HS-27A (cell line): ENCODE results near the gene SULT1C4.

Experiments used
- DNase-seq: peaks from one replicate; pipeline ENCODE4 v3.0.0-alpha.2; 2012; ENCODE audit warnings: low read depth, missing footprints

SULT1C4 gene

GRCh38 chr2:108370080-108370479, 7.7 kb upstream of the SULT1C4 start:
- no peak for DNase-seq

- DNase-seq: no peak
Observed at GRCh38 chr2:108376774-108377173, 980 bp upstream of the SULT1C4 start.

GRCh38 chr2:108377401-108377800, 353 bp upstream of the SULT1C4 start:
- no peak for DNase-seq

DNA sequence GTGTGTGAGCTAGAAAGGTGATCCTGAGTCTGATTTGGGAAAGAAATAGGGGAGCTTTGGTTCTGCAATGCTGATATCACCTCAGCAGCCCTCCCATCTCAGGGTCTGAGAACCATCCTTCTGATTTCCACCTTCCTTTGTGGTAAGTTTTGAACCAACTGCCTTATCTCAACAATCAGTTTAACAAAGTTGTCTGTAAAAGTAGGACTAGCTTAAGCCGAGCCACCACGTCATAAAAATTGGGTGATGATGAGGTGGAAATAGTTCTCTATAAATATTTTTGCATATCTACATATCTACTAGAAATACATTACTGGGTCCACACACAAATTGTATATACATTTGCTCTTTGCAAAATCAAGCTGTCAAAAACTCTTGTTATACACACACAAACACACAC, 1.1 kb downstream of the SULT1C4 start:
- no peak for DNase-seq

DNA sequence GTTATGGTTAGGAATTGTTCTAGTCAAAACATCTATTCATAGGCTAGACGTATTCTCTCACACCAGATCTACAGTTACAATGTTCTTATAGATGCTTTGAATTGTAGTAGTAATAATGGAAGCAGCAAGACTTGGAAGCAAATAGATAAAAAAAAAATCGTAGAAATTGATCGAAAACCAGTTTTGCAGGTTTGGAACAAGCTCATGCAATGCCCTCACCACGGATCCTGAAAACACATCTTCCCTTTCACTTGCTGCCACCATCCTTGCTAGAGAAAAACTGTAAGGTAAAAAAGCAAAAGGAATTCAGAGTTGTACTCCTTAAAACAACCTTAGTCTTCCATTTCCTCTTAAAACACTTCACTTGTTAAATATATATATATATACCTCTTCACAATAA, 4.4 kb downstream of the SULT1C4 start:
- no peak for DNase-seq

DNA sequence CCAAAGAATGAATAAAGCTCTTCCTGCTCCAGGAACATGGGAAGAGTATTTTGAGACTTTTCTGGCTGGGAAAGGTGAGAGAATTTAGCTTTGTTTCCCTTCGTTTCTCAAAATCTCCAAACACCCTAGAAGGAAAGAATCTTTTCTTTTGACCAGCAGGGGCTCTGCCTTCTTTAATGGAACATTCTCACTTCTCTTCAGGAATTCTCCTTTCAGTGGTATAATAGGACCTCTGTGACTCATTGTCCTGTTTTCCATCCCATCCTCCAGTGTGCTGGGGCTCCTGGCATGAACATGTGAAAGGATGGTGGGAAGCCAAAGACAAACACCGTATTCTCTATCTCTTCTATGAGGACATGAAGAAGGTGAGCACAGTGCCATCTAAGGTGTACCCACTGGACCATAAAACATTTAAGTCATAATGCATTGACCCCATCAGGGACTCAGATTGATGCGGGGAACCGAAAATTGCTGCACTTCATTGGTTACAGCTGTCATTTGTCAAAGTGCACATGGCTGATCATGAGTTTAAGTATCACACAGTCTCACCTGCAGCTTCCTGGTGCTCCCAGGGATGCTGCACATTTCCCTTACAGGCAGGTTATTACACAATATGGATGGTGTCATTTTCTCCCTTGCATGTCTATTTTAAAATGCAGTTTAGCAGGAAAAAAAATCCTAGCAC, 5.5 kb downstream of the SULT1C4 start:
- no peak for DNase-seq

GRCh38 chr2:108384662-108385393, 7.1 kb downstream of the SULT1C4 start:
- DNase-seq: no peak

DNA sequence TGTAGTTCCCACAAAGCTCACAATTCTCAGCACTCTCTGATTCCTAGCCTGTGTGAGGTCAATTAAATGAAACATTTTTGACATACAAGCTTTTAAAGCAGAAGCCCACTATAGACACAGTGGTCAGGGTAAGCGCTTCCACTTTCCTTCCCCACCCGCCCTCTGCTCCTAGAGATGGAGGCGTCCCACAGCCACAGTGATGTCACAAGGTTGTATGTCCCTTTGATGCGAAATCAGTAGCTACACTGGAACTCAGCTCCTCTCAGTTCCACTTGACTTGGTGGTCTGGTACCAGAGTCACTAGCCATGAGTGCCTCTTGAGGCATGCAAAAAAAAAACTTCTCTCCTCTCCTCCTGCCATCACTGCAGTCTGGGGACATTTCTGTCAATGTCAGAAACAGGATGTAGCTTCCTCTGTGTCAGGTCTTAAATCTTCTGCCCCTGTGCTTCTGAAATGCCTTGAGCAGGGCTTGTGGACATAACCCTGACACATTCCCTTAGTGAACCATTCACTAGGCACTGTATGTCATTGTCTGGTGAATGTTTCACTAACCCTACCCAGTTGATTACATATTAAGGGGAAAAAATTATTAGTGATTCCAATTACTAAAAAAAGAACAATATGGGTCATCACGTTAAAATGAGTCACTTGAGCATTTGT, 7.8 kb downstream of the SULT1C4 start:
- no peak for DNase-seq

DNA sequence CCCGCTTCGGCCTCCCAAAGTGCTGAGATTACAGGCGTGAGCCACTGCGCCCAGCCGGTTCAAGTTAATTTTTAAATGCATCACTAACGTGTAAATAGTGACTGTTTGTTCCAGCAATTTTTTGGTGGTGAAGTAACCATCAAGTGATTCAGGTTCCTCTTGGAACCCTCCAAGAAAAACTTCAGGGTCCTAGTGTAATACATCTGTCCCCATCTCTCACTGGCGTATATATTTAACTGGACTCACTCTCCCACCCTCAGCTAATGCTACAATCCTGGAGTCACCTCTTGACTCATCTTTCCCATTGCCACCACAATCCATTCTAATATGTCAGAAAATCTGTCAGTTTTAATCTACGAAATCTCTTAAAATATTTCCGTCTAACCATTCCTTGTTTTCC, 10.3 kb downstream of the SULT1C4 start:
- DNase-seq: no peak

DNA sequence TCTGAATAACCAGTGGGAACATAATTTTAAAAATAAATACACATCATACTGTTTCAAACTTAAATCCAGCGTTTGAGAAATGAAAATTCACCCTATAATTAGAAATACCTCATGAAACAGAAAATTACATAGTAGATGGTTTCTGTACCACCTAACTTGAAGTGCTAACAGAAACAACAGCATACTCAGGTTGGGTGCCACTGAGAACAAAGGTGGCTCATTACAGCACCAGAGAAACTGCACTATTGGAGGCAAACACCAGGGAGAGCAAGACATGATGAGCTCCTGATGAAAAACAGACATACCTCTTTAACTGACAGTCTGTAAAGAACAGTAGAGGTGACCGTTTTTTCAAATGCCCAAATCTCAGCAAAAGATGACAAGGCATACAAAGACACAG, 12.6 kb downstream of the SULT1C4 start:
- DNase-seq: no peak

GRCh38 chr2:108392029-108392428, 14.3 kb downstream of the SULT1C4 start:
- DNase-seq: no peak

DNA sequence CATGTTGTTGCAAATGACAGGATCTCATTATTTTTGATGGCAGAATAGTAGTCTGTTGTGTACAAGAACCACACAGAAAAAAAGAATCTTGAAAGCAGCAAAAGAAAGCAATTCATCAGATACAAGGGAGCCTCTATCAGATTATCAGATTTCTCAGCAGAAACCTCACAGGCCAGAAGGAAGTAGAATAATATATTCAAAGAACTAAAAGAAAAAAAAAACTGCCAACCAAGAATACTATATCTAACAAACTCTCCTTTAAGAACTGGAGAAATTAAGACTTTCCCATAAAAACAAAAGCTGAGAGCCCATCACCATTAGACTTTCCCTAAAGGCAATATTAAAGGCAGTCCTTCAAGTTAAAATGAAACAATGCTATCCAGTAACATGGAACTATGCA, 15.4 kb downstream of the SULT1C4 start:
- DNase-seq: no peak

- DNase-seq: no peak
Observed at GRCh38 chr2:108395155-108395554, 17.4 kb downstream of the SULT1C4 start.

- DNase-seq: no peak
Observed at GRCh38 chr2:108396845-108397244, 19.1 kb downstream of the SULT1C4 start.

DNA sequence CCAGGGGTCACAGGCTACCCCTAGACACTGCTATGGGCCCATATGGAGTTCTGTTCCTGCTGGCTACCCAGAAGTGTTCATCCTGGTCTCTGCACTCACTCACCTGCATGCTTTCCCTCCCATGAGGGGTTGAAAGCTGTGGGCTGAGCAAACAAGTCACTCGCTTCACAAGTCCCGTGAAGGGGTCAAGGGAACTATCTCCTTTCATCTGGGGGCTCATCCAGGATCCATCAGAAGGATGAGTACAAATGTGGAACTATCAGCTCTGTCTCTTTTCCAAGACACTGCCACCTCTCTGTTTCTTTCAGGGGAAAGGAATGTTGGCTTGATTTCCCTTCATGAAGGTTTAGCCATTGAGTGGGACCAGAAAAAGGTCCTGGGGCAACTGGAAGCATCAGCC, 21.7 kb downstream of the SULT1C4 start:
- no peak for DNase-seq

- DNase-seq: no peak
Observed at GRCh38 chr2:108401800-108402199, 24.0 kb downstream of the SULT1C4 start.

GRCh38 chr2:108403494-108403893, 25.7 kb downstream of the SULT1C4 start:
- DNase-seq: peak; percentile 22

DNA sequence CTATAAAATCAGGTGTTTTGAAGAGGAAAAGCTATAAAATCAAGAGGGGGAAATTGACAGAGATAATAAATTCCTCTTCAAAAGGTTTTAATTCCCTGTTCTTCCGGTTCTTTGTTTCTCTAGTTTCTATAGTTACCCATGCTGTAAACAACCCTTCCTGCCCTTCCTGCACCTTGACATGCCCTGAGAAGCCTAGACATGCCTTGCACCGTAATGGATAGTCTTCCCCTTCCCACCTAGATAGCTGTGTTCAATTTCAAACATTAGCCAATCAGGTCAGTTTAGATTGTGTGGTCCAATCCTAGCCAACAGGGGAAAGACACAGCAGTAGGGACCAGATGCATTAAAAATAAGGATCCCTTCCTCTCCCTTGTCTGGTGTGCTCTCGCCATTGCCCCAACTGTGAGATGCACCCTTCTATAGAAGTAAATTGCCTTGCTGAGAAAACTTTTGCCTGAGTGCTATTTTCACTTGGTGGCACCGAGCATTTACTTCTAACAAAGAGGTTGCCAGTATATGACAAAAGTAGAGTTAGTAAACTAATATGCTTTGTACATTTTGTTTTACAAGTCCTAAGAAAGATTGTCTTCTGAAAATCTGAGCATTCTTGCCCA, 27.1 kb downstream of the SULT1C4 start:
- no peak for DNase-seq

DNA sequence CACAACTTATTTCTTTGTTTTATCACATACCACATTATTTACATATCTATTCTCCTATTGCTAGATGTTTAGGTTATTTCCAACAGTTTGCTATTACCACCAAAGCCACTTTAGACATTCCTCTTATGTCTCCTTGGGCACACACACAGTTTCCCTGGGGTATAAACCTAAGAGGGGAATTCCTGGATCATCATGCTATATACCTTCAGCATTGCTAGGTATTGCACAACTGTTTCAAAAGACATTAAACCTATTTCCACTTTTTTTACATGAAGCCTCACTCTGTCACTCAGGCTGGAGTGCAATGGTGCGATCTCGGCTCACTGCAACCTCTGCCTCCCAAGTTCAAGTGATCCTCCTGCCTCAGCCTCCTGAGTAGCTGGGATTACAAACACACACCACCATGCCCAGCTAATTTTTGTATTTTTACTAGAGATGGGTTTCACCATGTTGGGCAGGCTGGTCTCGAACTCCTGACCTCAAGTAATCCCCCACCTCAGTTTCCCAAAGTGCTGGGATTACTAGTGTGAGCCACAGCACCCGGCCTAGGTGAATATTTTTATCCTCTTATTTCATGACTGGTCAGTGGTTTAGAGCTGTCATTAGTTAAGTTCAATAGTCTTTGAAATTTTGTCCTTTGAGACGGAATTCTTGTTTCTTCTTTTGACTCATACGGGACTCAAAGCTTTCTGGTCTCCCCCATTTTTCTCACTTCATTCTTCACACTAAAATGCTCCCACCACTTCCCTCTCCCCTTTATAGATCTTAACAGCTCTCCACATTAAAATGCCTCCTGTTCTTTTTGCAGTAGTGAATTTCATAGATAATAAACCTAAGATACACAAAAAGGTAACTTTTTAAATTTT, 30.3 kb downstream of the SULT1C4 start:
- DNase-seq: no peak

GRCh38 chr2:108409768-108410167, 32.0 kb downstream of the SULT1C4 start:
- DNase-seq: no peak

DNA sequence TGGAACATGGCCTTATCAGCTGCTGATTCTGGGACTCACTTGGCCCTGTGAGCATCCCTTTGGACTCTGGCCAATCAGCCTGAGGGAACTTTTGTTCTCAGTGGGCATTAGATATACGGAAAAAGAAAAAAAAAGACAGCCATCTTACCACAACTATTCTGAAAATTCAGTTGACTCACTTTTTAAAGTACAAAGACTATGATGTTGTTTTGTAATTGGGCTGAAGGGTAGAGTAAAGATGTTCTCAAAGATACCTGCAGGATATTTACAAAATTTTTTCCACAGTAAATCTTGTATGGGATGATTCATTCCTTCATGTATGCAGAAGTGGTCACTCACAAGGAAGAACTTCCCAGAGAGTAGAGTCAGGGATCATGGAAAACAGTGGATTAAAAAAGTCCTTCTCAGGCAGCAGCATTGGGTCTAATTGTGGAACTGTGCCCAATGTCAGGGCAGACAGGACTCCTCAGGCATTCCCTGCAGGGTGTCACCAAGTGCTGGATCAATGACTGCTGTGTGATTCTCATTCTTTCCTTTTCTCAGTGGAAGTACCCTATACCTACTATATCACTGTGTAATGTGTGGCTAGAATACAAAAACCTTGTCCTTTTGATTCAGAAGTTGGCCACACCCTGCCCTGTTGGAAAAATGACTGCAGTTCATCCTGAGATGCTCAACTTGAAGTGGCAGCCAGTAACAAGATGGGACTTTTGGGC, 35.4 kb downstream of the SULT1C4 start:
- DNase-seq: peak; percentile 69
